NCI-H2227 treated with DMSO at 0.1 percent for 48 hours (cell line): ENCODE data around the gene RIPK1.

Source experiments
- DNase-seq: peaks from one replicate; lab custom pipeline; 2025; lab: John Stamatoyannopoulos, UW

The RIPK1 gene

GRCh38 chr6:3085074-3085473 lies 16.8 kb downstream of the RIPK1 start:
- DNase-seq = no peak

GRCh38 chr6:3086282-3086946 lies 18.1 kb downstream of the RIPK1 start:
- no peak for DNase-seq

- no peak for DNase-seq
Measured at GRCh38 chr6:3088446-3088845, 20.2 kb downstream of the RIPK1 start.

- no peak for DNase-seq
Measured at GRCh38 chr6:3088968-3089367, 20.7 kb downstream of the RIPK1 start.

GRCh38 chr6:3090013-3090412 lies 21.7 kb downstream of the RIPK1 start:
- no peak for DNase-seq

GRCh38 chr6:3094815-3095214 lies 26.5 kb downstream of the RIPK1 start:
- DNase-seq = no peak

- DNase-seq = no peak
Measured at GRCh38 chr6:3102875-3103274, 34.6 kb downstream of the RIPK1 start.

- no peak for DNase-seq
Measured at GRCh38 chr6:3108746-3109414, 40.6 kb downstream of the RIPK1 start.

GRCh38 chr6:3109761-3110160 lies 41.5 kb downstream of the RIPK1 start:
- no peak for DNase-seq

GRCh38 chr6:3114377-3114776 lies 46.1 kb downstream of the RIPK1 start:
- no peak for DNase-seq

GRCh38 chr6:3117912-3118352 lies 49.6 kb downstream of the RIPK1 start:
- DNase-seq = no peak

- DNase-seq = peak; percentile 93
Measured at GRCh38 chr6:3118353-3119039, 50.2 kb downstream of the RIPK1 start, which contains the start of gene BPHL. Gene BPHL, plus strand, starts transcription at chr6:3118711. Its CDS starts 30 bp downstream, at chr6:3118741.

- DNase-seq = peak; percentile 40
Measured at GRCh38 chr6:3119040-3119723, 50.9 kb downstream of the RIPK1 start.

- DNase-seq = no peak
Measured at GRCh38 chr6:3120765-3121089, 52.4 kb downstream of the RIPK1 start.

- no peak for DNase-seq
Measured at GRCh38 chr6:3122823-3123182, 54.5 kb downstream of the RIPK1 start.

GRCh38 chr6:3124667-3125066 lies 56.4 kb downstream of the RIPK1 start:
- no peak for DNase-seq

- no peak for DNase-seq
Measured at GRCh38 chr6:3125815-3126214, 57.5 kb downstream of the RIPK1 start.

GRCh38 chr6:3128356-3129108 lies 60.2 kb downstream of the RIPK1 start:
- no peak for DNase-seq

GRCh38 chr6:3131695-3132094 lies 63.4 kb downstream of the RIPK1 start:
- DNase-seq = no peak

GRCh38 chr6:3133515-3133914 lies 65.2 kb downstream of the RIPK1 start:
- DNase-seq = no peak

- no peak for DNase-seq
Measured at GRCh38 chr6:3135668-3136291, 67.5 kb downstream of the RIPK1 start.
